Amygdala (tissue), 56 donors: ENCODE data around the gene GPR179.
"Not testable (repeated sequence)": the region's sequence is repeated elsewhere in the genome, so short reads cannot be mapped to it uniquely, and the experiment has no call there.

Experiments used
- DNase-seq, 56 donors: peaks; one replicate each; lab custom pipeline; 2025; lab: John Stamatoyannopoulos, UW

GPR179 gene

GRCh38 chr17:38324772-38325171 lies 19.0 kb downstream of the GPR179 start:
- DNase-seq: no peak

GRCh38 chr17:38324141-38324697 lies 19.5 kb downstream of the GPR179 start:
- peak in 1 of 56 donors; percentile 33 for DNase-seq

GRCh38 chr17:38322897-38323296 lies 20.9 kb downstream of the GPR179 start:
- DNase-seq: no peak

- DNase-seq: peak in 26 of 56 donors; percentile 15 to 73 (median 36)
Observed at GRCh38 chr17:38322156-38322779, 21.5 kb downstream of the GPR179 start.

- DNase-seq: no peak
Observed at GRCh38 chr17:38320482-38320881, 23.3 kb downstream of the GPR179 start.

- no peak for DNase-seq
Observed at GRCh38 chr17:38317081-38317480, 26.7 kb downstream of the GPR179 start.

- no peak for DNase-seq
Observed at GRCh38 chr17:38315497-38315896, 28.3 kb downstream of the GPR179 start.

- peak; percentile 63 to 97 (median 92) for DNase-seq
Observed at GRCh38 chr17:38296834-38297517, 46.8 kb downstream of the GPR179 start, which contains the start of gene MRPL45. TSS of gene MRPL45 (plus strand) at chr17:38297168. CDS start at chr17:38297184, 16 bp downstream.

- DNase-seq: peak in 1 of 56 donors; percentile 3
Observed at GRCh38 chr17:38295602-38296365, 48.0 kb downstream of the GPR179 start.

- DNase-seq: not testable (repeated sequence)
Observed at GRCh38 chr17:38289760-38290159, 54.0 kb downstream of the GPR179 start.

- DNase-seq: peak in 1 of 56 donors; percentile 3
Observed at GRCh38 chr17:38288217-38288827, 55.4 kb downstream of the GPR179 start.

GRCh38 chr17:38286501-38287091 lies 57.2 kb downstream of the GPR179 start:
- peak in 1 of 56 donors; percentile 8 for DNase-seq

- not testable (repeated sequence) for DNase-seq
Observed at GRCh38 chr17:38285994-38286393, 57.8 kb downstream of the GPR179 start.
